Coronary artery (tissue), 2 donors: ENCODE results near the gene PLA2G4E.

Experiments used
- DNase-seq: peaks from one replicate; pipeline ENCODE4 v3.0.0-alpha.2; 2017; ENCODE audit warnings: low spot score
- H3K27ac ChIP-seq, 2 donors: fragments of 200-600 bp; sonication (generic); one replicate each; pipeline ENCODE4 v1.5.1; 2016 to 2019
- H3K4me3 ChIP-seq: fragments of 200-600 bp; sonication (generic); 2 replicates; pipeline ENCODE4 v1.5.1; 2016; ENCODE audit warnings: mild to moderate bottlenecking, moderate library complexity
- CTCF ChIP-seq: fragments of 200-600 bp; sonication (generic); IDR thresholded peaks from one replicate; pipeline ENCODE4 v1.5.1; 2019; ENCODE audit warnings: antibody characterized with exemption

PLA2G4E gene

DNA sequence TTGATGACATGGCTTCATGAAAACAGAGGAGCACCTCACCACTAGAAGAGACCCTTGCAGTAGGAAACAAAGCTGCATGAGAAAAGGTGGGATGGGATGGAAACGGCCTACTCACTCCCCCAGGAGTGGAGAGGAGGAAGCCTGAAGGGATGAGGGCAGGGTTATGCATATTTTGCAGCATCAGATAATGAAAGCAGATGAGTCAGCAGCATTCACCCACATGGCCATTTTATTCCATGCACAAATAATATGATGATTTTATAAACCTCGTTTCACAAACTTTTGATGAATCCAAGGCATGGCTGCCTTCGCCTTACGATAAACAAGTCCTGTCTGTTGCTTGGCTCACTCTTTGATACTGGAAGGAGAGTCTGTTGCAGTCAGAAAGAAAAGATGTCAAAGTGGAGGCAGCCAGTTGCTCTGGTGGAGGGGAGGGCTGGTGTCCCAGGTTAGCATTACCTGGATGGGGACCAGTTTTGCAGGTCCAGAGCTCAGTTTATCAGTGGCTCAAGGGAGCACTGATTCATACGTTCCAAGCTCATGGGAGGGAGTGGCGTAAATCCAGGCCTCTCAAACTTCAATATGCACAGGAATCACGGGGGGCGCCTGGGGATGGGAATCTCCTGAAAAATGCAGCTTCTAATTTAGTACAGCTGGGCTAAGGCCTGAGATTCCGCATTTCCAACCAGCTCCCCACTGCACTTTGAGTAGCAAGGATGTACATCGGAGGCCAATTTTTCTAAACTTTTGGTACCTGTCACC lies 39.3 kb downstream of the PLA2G4E start:
- DNase-seq = peak; percentile 33
- Histone ChIP-seq H3K4me3 (no peak overlapping the region), H3K27ac (no peak overlapping the region)
- TF ChIP-seq CTCF = no peak

DNA sequence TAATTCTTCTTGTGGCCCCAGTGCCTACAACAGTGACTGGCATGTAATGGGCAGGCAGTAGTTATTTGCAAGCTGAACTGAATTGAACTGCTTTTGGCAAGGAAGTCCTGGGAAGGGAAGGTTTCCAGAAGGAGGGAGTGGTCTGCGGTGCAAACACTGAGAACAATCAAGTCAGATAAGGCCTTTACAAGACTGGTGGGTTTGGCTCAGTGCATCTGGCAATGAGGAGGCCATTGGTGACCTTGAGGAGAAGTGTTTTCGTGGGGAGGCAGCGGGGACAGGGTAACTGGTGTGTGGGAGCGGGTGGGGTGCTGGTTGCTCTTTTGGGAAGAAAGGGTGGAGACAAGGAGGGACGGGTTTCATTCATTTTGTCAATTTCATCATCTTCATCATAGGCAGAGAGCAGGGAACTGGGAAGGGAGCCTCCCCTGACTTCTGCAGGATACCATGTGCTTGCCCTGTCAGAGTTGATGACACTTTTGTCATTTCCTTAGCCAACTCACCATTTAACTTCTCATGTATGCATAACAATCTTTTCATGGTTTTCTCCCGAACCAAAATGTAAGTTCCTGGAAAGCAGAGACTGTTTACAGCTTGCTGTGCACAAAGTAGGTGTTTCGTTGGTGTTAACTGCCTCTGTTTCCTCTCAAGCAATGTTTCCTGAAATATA lies 40.1 kb downstream of the PLA2G4E start:
- peak; percentile 52 for DNase-seq
- no peak overlapping the region for H3K4me3 ChIP-seq
- no peak for TF ChIP-seq CTCF
- no peak overlapping the region for H3K27ac ChIP-seq

- H3K4me3 ChIP-seq = no peak overlapping the region
- H3K27ac ChIP-seq = no peak overlapping the region
- no peak for TF ChIP-seq CTCF
- DNase-seq = peak; percentile 52
Observed at GRCh38 chr15:41979493-41980266, 41.2 kb downstream of the PLA2G4E start.

DNA sequence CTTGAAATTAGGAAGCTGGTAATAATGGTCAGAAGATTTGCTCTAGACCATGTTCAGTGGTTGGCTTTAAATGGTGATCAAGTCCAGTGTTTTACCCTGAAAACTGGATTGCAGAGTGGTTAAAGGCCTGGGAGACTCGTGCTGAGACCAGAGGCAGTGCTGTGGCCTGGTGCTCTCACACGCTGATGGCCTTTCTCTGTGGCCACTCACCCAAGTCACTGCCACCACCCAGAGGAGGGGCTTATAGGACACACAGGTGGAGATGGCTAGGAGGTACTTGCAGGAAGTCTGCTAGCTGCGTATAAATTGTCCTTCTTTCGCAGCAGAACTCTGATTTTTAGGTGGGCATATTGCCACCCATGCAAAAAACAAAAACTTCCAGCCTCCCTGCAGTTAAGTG lies 42.3 kb downstream of the PLA2G4E start:
- H3K4me3 ChIP-seq = no peak overlapping the region
- no peak for DNase-seq
- TF ChIP-seq CTCF = no peak
- H3K27ac ChIP-seq = no peak overlapping the region

DNA sequence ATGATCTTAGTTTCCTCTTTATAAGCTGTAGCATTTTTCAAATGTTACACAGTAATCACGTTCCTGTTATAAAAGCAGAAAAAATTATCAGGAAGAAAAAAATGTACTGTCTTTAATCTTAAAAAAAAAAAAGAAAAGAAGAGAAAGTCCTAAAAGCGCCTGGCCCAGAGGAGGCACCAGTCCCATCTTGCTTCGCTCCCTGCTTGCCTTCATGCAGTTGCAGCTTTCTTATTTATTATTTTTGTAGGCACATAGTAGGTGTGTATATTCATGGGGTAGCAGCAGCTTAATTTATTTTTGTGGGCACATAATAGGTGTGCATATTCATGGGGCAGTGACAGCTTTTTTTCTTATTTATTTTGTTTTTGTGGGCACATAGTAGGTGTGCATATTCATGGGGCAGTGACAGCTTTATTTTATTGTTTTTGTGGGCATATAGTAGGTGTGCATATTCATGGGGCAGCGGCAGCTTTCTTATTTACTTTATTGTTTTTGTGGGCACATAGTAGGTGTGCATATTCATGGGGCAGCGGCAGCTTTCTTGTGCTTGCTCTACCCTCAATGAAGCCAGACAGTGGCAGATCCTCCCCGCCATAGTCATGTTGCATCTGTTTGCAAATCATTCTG lies 43.0 kb downstream of the PLA2G4E start:
- Histone ChIP-seq H3K27ac (no peak overlapping the region), H3K4me3 (no peak overlapping the region)
- no peak for TF ChIP-seq CTCF
- no peak for DNase-seq

- Histone ChIP-seq H3K4me3 (no peak overlapping the region), H3K27ac (no peak overlapping the region)
- no peak for TF ChIP-seq CTCF
- DNase-seq = no peak
Observed at GRCh38 chr15:41975669-41976068, 45.2 kb downstream of the PLA2G4E start.
